Hepatocyte (in vitro differentiated cells): Measurements from ENCODE around the gene SH3RF3.

Experiments used
- EZH2 ChIP-seq: fragments of 200-600 bp; sonication (generic); IDR thresholded peaks from 2 replicates; pipeline ENCODE4 v1.6.1; 2016; ENCODE audit warnings: antibody characterized with exemption, mild to moderate bottlenecking, borderline replicate concordance
- EZH2phosphoT487 ChIP-seq: fragments of 200-600 bp; sonication (generic); IDR thresholded peaks from one replicate; pipeline ENCODE4 v1.6.1; 2018; ENCODE audit warnings: antibody characterized with exemption, mild to moderate bottlenecking, low read depth, moderate library complexity; ENCODE audit not compliant: unreplicated experiment, severe bottlenecking
- TF ChIP-seq, protein P1 (sequence below): fragments of 200-600 bp; sonication (generic); IDR thresholded peaks from 2 replicates; pipeline ENCODE4 v1.5.1; 2016; ENCODE audit warnings: antibody characterized with exemption, mild to moderate bottlenecking; ENCODE audit not compliant: poor library complexity

DNA sequence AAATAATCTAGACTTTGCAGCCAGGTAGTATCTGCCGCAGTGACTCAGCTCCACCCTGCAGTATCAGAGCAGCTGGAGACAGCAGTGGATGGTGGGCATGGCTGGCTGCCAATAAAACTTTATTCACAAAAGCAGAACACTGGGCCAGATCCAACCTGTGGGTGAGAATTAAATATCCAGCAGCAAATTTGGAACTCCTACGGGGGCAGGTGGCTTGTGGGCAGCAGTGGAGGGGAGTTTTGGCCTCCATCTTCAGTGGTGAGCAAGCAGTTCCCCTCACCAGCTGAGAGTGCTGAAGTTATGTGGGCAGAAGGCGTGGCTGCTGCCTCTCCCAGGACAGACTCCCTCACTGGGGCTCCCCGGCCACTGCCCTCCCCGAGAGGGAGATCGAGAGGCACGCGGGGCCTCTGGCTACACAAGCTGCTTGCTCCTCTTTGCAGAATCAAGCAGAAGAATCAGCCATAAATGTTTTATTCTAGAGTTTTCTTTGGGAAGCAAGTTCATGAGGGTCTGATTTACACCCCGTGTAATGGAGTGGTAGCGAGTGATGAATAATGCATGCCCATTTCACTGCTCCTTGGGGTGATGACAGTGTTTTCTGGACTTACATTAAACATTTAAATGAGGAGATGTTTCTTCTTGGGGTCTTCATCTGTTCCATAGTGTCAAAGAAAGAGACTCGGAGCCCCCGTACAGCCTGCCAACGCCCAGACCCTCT is 280.5 kb downstream of the SH3RF3 start:
- TF ChIP-seq, protein P1, sequence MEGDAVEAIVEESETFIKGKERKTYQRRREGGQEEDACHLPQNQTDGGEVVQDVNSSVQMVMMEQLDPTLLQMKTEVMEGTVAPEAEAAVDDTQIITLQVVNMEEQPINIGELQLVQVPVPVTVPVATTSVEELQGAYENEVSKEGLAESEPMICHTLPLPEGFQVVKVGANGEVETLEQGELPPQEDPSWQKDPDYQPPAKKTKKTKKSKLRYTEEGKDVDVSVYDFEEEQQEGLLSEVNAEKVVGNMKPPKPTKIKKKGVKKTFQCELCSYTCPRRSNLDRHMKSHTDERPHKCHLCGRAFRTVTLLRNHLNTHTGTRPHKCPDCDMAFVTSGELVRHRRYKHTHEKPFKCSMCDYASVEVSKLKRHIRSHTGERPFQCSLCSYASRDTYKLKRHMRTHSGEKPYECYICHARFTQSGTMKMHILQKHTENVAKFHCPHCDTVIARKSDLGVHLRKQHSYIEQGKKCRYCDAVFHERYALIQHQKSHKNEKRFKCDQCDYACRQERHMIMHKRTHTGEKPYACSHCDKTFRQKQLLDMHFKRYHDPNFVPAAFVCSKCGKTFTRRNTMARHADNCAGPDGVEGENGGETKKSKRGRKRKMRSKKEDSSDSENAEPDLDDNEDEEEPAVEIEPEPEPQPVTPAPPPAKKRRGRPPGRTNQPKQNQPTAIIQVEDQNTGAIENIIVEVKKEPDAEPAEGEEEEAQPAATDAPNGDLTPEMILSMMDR, result no peak
- TF ChIP-seq EZH2 (no peak), EZH2phosphoT487 (no peak)
